ENCODE results near the gene MCM5.

DNA sequence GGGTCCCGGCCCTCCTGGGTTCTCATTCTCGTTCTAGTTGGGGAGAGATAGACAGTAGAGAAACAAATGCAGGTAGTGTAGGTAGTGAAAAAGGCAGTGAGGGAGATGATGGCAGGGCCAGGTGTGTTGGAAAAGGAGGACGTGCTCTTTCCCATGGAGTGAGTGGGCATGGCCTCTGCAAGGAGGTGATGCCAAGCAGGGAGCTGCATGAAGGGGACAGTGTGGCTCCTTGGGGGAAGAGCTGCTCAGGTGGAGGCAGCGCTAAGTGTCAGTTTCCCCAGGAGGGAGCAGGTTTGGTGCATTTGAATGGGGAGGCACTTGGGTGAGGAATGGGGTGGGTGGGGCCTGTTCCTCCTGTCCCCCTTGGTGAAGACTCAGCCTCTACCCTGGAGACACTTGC is 22.2 kb downstream of the MCM5 start:
- TF ChIP-seq, protein P1, sequence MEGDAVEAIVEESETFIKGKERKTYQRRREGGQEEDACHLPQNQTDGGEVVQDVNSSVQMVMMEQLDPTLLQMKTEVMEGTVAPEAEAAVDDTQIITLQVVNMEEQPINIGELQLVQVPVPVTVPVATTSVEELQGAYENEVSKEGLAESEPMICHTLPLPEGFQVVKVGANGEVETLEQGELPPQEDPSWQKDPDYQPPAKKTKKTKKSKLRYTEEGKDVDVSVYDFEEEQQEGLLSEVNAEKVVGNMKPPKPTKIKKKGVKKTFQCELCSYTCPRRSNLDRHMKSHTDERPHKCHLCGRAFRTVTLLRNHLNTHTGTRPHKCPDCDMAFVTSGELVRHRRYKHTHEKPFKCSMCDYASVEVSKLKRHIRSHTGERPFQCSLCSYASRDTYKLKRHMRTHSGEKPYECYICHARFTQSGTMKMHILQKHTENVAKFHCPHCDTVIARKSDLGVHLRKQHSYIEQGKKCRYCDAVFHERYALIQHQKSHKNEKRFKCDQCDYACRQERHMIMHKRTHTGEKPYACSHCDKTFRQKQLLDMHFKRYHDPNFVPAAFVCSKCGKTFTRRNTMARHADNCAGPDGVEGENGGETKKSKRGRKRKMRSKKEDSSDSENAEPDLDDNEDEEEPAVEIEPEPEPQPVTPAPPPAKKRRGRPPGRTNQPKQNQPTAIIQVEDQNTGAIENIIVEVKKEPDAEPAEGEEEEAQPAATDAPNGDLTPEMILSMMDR (IDR thresholded peaks at IDR 0.05; ENCODE audit: low read length) = no peak
- TF ChIP-seq EZH2 (IDR thresholded peaks at IDR 0.05; ENCODE audit: borderline replicate concordance, low read length) = no peak
